ENCODE data around the gene AKAP13. TPM values are rescaled to one million over a fixed set of nuclear protein-coding genes. Genes with fewer than 3 reads are reported as not detected.

AKAP13 gene
- total RNA-seq, 2 experiments from 2014 or later = 79.4 to 83.2 TPM

GRCh38 chr15:85543741-85544155 lies 163.3 kb downstream of the AKAP13 start:
- H3K27ac Mint-ChIP-seq = peak overlapping the region; percentile 62
- CTCF ChIA-PET = interaction anchor here (0.6 to 2.6 kb wide), 6 partner anchors 12 to 155 kb away, joined by 3 to 12 read pairs (median 4); no protein-coding TSS in a partner anchor
- no peaks in the 10 kb centered on the region for H3K27me3 Mint-ChIP-seq (ENCODE audit: low read depth)
- intact Hi-C loops (cut with micrococcal nuclease) = loop anchor here (1.0 to 5.0 kb wide), 5 partner anchors 54 to 179 kb away; no protein-coding TSS in a partner anchor
- peak overlapping the region; percentile 52 for H3K4me3 Mint-ChIP-seq
- H3K9me3 Mint-ChIP-seq = no peaks in the 10 kb centered on the region
- peaks cover 12% of the 10 kb centered on the region for H3K36me3 Mint-ChIP-seq (ENCODE audit: low read depth)
- peak; percentile 62 for DNase-seq
- H3K4me1 Mint-ChIP-seq (ENCODE audit: low read depth) = peaks cover 74% of the 10 kb centered on the region

DNA sequence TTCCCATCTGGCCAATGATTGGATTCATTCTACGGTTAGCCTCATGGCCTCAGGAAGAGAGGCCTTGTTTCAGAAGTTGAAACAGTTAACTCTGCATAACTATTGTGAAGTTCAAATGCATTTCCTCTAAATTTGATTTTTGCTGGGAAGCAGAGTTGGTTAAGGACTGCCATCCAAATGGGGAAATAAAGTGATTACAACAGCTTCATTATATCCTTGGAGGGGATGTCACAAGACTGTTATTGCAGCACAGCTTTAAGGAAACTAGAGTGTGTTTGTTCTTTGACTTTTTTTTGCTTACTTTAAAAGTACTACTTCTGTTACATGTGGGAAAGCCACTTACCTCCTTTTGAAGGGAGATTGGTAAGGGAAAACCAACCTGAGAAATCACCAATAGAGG lies 164.8 kb downstream of the AKAP13 start:
- Mint-ChIP-seq H3K27ac (no peak overlapping the region), H3K9me3 (no peaks in the 10 kb centered on the region), H3K36me3 (ENCODE audit: low read depth) (peaks cover 13% of the 10 kb centered on the region), H3K27me3 (ENCODE audit: low read depth) (no peaks in the 10 kb centered on the region), H3K4me3 (no peak overlapping the region), H3K4me1 (ENCODE audit: low read depth) (peaks cover 68% of the 10 kb centered on the region)
- intact Hi-C loops (cut with micrococcal nuclease) = no loop called here
- CTCF ChIA-PET = interaction anchor here (1.0 to 1.2 kb wide), 2 partner anchors 10 to 15 kb away, joined by 3 read pairs; no protein-coding TSS in a partner anchor
- no peak for DNase-seq

GRCh38 chr15:85545752-85546151 lies 165.3 kb downstream of the AKAP13 start:
- H3K27ac Mint-ChIP-seq = no peak overlapping the region
- H3K27me3 Mint-ChIP-seq (ENCODE audit: low read depth) = no peaks in the 10 kb centered on the region
- intact Hi-C loops (cut with micrococcal nuclease) = no loop called here
- H3K36me3 Mint-ChIP-seq (ENCODE audit: low read depth) = peaks cover 16% of the 10 kb centered on the region
- CTCF ChIA-PET = interaction anchor here (0.7 to 1.2 kb wide), 3 partner anchors 11 to 81 kb away, joined by 3 to 4 read pairs (median 3); no protein-coding TSS in a partner anchor
- H3K4me3 Mint-ChIP-seq = no peak overlapping the region
- peaks cover 63% of the 10 kb centered on the region for H3K4me1 Mint-ChIP-seq (ENCODE audit: low read depth)
- no peaks in the 10 kb centered on the region for H3K9me3 Mint-ChIP-seq
- DNase-seq = no peak

DNA sequence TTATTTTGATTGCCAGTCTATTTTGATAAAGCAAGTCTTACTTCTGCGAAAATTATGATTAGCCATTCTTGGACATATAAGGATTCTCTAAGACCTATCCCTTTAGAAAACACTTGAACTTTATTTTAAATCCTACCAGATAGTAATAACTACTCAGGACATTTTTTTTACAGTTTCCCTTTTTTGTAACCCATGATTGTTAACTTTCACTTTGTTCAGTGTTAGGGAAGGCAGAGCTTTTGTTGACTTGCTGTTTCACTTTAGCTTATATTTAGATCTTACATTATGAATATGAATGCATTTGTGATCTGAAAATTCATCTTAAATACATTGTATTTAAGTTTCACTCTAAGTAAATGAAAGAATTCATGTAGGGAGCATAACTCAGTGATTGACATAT lies 167.0 kb downstream of the AKAP13 start:
- H3K9me3 Mint-ChIP-seq = no peaks in the 10 kb centered on the region
- peaks cover 49% of the 10 kb centered on the region for H3K4me1 Mint-ChIP-seq (ENCODE audit: low read depth)
- CTCF ChIA-PET = interaction anchor here (0.9 kb wide), 1 partner anchor 34 kb away, joined by 3 read pairs; no protein-coding TSS in a partner anchor
- no peak for DNase-seq
- no peaks in the 10 kb centered on the region for H3K27me3 Mint-ChIP-seq (ENCODE audit: low read depth)
- peaks cover 20% of the 10 kb centered on the region for H3K36me3 Mint-ChIP-seq (ENCODE audit: low read depth)
- peak overlapping the region; percentile 28 for H3K27ac Mint-ChIP-seq
- H3K4me3 Mint-ChIP-seq = no peak overlapping the region
- intact Hi-C loops (cut with micrococcal nuclease) = loop anchor here (1.0 kb wide), 1 partner anchor 9 kb away; no protein-coding TSS in a partner anchor

GRCh38 chr15:85550283-85550682 lies 169.9 kb downstream of the AKAP13 start:
- no peak for DNase-seq
- CTCF ChIA-PET = no interaction called here
- Mint-ChIP-seq H3K36me3 (ENCODE audit: low read depth) (peaks cover 13% of the 10 kb centered on the region), H3K4me1 (ENCODE audit: low read depth) (peaks cover 37% of the 10 kb centered on the region), H3K27me3 (ENCODE audit: low read depth) (no peaks in the 10 kb centered on the region), H3K4me3 (no peak overlapping the region), H3K27ac (no peak overlapping the region), H3K9me3 (no peaks in the 10 kb centered on the region)
- intact Hi-C loops (cut with micrococcal nuclease) = no loop called here

GRCh38 chr15:85551221-85551832 lies 170.9 kb downstream of the AKAP13 start:
- peaks cover 13% of the 10 kb centered on the region for H3K36me3 Mint-ChIP-seq (ENCODE audit: low read depth)
- H3K4me3 Mint-ChIP-seq = no peak overlapping the region
- no peaks in the 10 kb centered on the region for H3K27me3 Mint-ChIP-seq (ENCODE audit: low read depth)
- no peak for DNase-seq
- CTCF ChIA-PET = no interaction called here
- H3K4me1 Mint-ChIP-seq (ENCODE audit: low read depth) = peaks cover 39% of the 10 kb centered on the region
- H3K27ac Mint-ChIP-seq = no peak overlapping the region
- intact Hi-C loops (cut with micrococcal nuclease) = no loop called here
- H3K9me3 Mint-ChIP-seq = no peaks in the 10 kb centered on the region

- Mint-ChIP-seq H3K4me1 (ENCODE audit: low read depth) (peaks cover 52% of the 10 kb centered on the region), H3K27ac (no peak overlapping the region)
Observed at GRCh38 chr15:85554852-85555521, 174.6 kb downstream of the AKAP13 start.

GRCh38 chr15:85555875-85556617 lies 175.6 kb downstream of the AKAP13 start:
- Mint-ChIP-seq H3K4me1 (ENCODE audit: low read depth) (peaks cover 52% of the 10 kb centered on the region), H3K27ac (peak overlapping the region; percentile 48)

More at GRCh38 chr15:85554852-85555521, 174.6 kb downstream of the AKAP13 start:
- DNase-seq = no peak
- Mint-ChIP-seq H3K4me3 (no peak overlapping the region), H3K27me3 (ENCODE audit: low read depth) (no peaks in the 10 kb centered on the region), H3K9me3 (no peaks in the 10 kb centered on the region), H3K36me3 (ENCODE audit: low read depth) (peaks cover 13% of the 10 kb centered on the region)
- intact Hi-C loops (cut with micrococcal nuclease) = no loop called here
- CTCF ChIA-PET = interaction anchor here (0.7 to 0.8 kb wide), 2 partner anchors 11 to 13 kb away, joined by 3 to 4 read pairs; no protein-coding TSS in a partner anchor

DNA sequence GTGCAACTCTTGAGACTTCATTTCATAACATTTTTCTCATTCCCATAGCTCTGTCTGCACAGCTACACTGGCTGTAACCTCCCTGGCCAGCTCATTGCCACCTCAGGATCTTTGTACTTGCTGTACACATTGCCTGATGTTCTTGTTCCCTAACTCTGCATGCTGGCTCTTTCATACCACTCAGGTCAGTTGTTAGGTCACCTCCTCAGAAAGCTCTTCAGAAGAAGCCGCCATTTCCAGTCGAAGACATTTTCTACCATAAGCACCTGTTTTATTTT lies 176.2 kb downstream of the AKAP13 start:
- peaks cover 52% of the 10 kb centered on the region for H3K4me1 Mint-ChIP-seq (ENCODE audit: low read depth)
- CTCF ChIA-PET = interaction anchor here (1.6 to 2.4 kb wide), 2 partner anchors 13 to 51 kb away, joined by 5 to 11 read pairs; no protein-coding TSS in a partner anchor
- peak overlapping the region; percentile 44 for H3K27ac Mint-ChIP-seq
- intact Hi-C loops (cut with micrococcal nuclease) = loop anchor here (1.0 kb wide), 3 partner anchors 9 to 26 kb away; no protein-coding TSS in a partner anchor
- H3K27me3 Mint-ChIP-seq (ENCODE audit: low read depth) = no peaks in the 10 kb centered on the region
- H3K36me3 Mint-ChIP-seq (ENCODE audit: low read depth) = peaks cover 9% of the 10 kb centered on the region
- no peak for DNase-seq
- H3K9me3 Mint-ChIP-seq = no peaks in the 10 kb centered on the region
- no peak overlapping the region for H3K4me3 Mint-ChIP-seq

More at GRCh38 chr15:85555875-85556617, 175.6 kb downstream of the AKAP13 start:
- intact Hi-C loops (cut with micrococcal nuclease) = loop anchor here (1.0 kb wide), 3 partner anchors 9 to 26 kb away; no protein-coding TSS in a partner anchor
- H3K4me3 Mint-ChIP-seq = no peak overlapping the region
- no peak for DNase-seq
- H3K36me3 Mint-ChIP-seq (ENCODE audit: low read depth) = peaks cover 9% of the 10 kb centered on the region
- CTCF ChIA-PET = interaction anchor here (0.8 to 1.6 kb wide), 2 partner anchors 12 to 13 kb away, joined by 4 to 5 read pairs; no protein-coding TSS in a partner anchor
- H3K9me3 Mint-ChIP-seq = no peaks in the 10 kb centered on the region
- no peaks in the 10 kb centered on the region for H3K27me3 Mint-ChIP-seq (ENCODE audit: low read depth)

DNA sequence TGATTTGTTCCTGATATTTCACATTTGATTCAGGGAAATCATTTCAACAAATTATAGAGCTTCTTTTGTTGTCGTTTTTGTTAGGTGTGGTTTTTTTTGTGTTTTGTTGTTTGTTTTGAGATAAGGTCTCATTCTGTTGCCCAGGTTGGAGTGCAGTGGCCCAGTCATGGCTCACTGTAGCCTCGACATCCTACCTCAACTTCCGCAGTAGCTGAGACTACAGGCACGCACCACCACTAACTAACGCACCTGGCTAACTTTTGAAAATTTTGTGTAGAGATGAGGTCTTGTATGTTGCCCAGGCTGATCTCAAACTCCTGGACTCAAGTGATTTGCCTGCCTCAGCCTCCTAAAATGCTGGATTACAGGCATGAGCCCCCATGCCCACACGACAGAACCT lies 177.0 kb downstream of the AKAP13 start:
- DNase-seq = no peak
- no peak overlapping the region for H3K27ac Mint-ChIP-seq
- CTCF ChIA-PET = interaction anchor here (1.6 to 2.4 kb wide), 3 partner anchors 14 to 52 kb away, joined by 5 to 11 read pairs (median 5); no protein-coding TSS in a partner anchor
- no peak overlapping the region for H3K4me3 Mint-ChIP-seq
- peaks cover 7% of the 10 kb centered on the region for H3K36me3 Mint-ChIP-seq (ENCODE audit: low read depth)
- peaks cover 52% of the 10 kb centered on the region for H3K4me1 Mint-ChIP-seq (ENCODE audit: low read depth)
- H3K9me3 Mint-ChIP-seq = no peaks in the 10 kb centered on the region
- intact Hi-C loops (cut with micrococcal nuclease) = no loop called here
- H3K27me3 Mint-ChIP-seq (ENCODE audit: low read depth) = no peaks in the 10 kb centered on the region

DNA sequence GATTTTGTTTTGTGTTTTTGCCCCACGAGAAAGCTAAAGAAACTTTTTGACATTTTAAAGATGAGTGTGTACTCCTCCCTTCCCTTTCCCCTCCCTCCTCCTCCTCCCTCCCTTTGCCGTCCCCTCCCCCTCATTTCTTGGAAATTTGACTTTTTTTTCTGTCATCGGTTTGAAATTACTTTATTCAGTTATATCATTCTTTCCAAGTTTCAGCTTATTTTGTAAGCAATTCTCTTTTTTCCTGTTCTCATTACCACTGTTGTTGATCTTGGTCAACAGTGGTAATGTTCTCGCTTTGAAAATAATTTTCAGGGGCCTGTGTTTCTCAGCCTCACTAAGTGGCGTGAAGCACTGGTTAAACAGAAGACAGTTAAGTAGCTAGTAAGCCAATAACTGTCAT lies 178.4 kb downstream of the AKAP13 start:
- Mint-ChIP-seq H3K4me1 (ENCODE audit: low read depth) (peaks cover 52% of the 10 kb centered on the region), H3K9me3 (no peaks in the 10 kb centered on the region), H3K36me3 (ENCODE audit: low read depth) (peaks cover 6% of the 10 kb centered on the region), H3K27ac (peak overlapping the region; percentile 54), H3K27me3 (ENCODE audit: low read depth) (no peaks in the 10 kb centered on the region), H3K4me3 (peak overlapping the region; percentile 5)
- intact Hi-C loops (cut with micrococcal nuclease) = no loop called here
- DNase-seq = peak; percentile 35
- CTCF ChIA-PET = interaction anchor here (0.7 to 2.4 kb wide), 4 partner anchors 15 to 64 kb away, joined by 3 to 11 read pairs (median 4); no protein-coding TSS in a partner anchor

GRCh38 chr15:85559530-85559929 lies 179.1 kb downstream of the AKAP13 start:
- no peak overlapping the region for H3K27ac Mint-ChIP-seq
- no peaks in the 10 kb centered on the region for H3K27me3 Mint-ChIP-seq (ENCODE audit: low read depth)
- intact Hi-C loops (cut with micrococcal nuclease) = no loop called here
- DNase-seq = no peak
- H3K4me1 Mint-ChIP-seq (ENCODE audit: low read depth) = peaks cover 49% of the 10 kb centered on the region
- H3K4me3 Mint-ChIP-seq = no peak overlapping the region
- no peaks in the 10 kb centered on the region for H3K9me3 Mint-ChIP-seq
- CTCF ChIA-PET = interaction anchor here (0.6 to 1.2 kb wide), 2 partner anchors 14 to 52 kb away, joined by 3 read pairs; no protein-coding TSS in a partner anchor
- H3K36me3 Mint-ChIP-seq (ENCODE audit: low read depth) = peaks cover 5% of the 10 kb centered on the region
